ENCODE measurements around the gene P2RX7.

GRCh38 chr12:121096199-121096798 is 36.4 kb upstream of the P2RX7 start:
- TF ChIP-seq CTCF (IDR thresholded peaks at IDR 0.05; ENCODE audit: insufficient read depth, low read depth, low read length) (no peak), EZH2 (IDR thresholded peaks at IDR 0.05; ENCODE audit: insufficient read depth, low read length) (no peak)
